HEK293T (cell line): ENCODE measurements around the gene ALDH8A1.

Source experiments
- FOXA1 ChIP-seq: fragments of 450-650 bp; IDR thresholded peaks from 2 replicates; pipeline ENCODE4 v1.6.1; 2016; ENCODE audit warnings: mild to moderate bottlenecking
- LEF1 ChIP-seq: fragments of 450-650 bp; IDR thresholded peaks from 2 replicates; pipeline ENCODE4 v1.6.1; 2017; ENCODE audit warnings: mild to moderate bottlenecking, borderline replicate concordance
- NFRKB ChIP-seq: fragments of 450-650 bp; IDR thresholded peaks from 2 replicates; pipeline ENCODE4 v1.6.1; 2016; ENCODE audit warnings: mild to moderate bottlenecking, moderate library complexity
- SUZ12 ChIP-seq: fragments of 450-650 bp; IDR thresholded peaks from 2 replicates; pipeline ENCODE4 v1.6.1; 2016; ENCODE audit warnings: mild to moderate bottlenecking
- ZNF384 ChIP-seq: fragments of 450-650 bp; IDR thresholded peaks from 2 replicates; pipeline ENCODE4 v1.6.1; 2016

DNA sequence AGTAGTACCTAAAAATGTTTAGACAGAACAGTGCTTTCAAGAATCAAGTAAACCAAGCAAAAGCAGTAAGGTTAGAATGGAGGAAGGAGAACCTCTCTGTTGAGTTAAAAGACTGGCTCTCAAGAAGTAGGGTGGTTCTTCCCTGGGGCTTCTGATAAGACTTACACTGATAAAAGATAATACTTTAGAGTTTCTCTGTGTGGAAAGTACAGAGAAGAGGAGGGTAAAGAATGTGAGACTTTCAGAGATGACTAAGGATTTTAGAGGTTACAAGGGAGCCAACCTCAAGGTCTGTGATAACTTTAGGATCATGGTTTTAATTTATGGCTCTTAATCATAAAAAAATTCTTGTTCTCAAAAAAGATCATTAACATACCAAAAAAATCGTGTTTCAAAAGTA is 30.9 kb upstream of the ALDH8A1 start:
- TF ChIP-seq NFRKB (no peak), SUZ12 (no peak), LEF1 (no peak), ZNF384 (no peak), FOXA1 (no peak)
